Measurements from ENCODE around the gene ATAD1.

DNA sequence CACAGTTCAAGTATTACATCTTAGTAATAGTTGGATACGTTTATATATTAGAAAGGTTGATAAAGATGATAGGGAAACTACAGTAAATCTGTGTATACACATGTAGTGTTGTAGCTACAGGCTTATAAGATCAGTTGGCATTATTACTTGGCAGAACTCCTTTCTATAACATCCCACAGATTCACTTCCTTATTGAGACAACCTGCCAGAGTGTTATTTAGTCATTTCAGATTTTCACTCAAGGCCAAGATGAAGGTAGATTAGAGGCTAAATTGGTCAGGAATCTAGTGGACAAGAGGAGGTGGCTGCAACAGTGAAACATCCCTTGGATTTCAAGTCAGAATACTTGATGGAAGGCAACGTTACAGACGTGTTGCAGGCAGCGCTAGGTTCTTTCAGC, 95.3 kb downstream of the ATAD1 start:
- TF ChIP-seq MAFK (IDR thresholded peaks at IDR 0.05; ENCODE audit: low read depth, low read length) (no peak), POLR2A (IDR thresholded peaks at IDR 0.05; ENCODE audit: low read depth, low read length) (no peak), RCOR1 (IDR thresholded peaks at IDR 0.05; ENCODE audit: insufficient replicate concordance, low read length) (no peak), CHD1 (IDR thresholded peaks at IDR 0.05; ENCODE audit: low read depth, low read length) (no peak), RFX5 (IDR thresholded peaks at IDR 0.05; ENCODE audit: low read depth, low read length) (no peak), RAD21 (IDR thresholded peaks at IDR 0.05; ENCODE audit: low read length) (no peak), FOS (IDR thresholded peaks at IDR 0.05; ENCODE audit: low read depth, low read length) (no peak), BHLHE40 (IDR thresholded peaks at IDR 0.05; ENCODE audit: low read depth, low read length) (no peak)
- TF ChIP-seq, protein P1, sequence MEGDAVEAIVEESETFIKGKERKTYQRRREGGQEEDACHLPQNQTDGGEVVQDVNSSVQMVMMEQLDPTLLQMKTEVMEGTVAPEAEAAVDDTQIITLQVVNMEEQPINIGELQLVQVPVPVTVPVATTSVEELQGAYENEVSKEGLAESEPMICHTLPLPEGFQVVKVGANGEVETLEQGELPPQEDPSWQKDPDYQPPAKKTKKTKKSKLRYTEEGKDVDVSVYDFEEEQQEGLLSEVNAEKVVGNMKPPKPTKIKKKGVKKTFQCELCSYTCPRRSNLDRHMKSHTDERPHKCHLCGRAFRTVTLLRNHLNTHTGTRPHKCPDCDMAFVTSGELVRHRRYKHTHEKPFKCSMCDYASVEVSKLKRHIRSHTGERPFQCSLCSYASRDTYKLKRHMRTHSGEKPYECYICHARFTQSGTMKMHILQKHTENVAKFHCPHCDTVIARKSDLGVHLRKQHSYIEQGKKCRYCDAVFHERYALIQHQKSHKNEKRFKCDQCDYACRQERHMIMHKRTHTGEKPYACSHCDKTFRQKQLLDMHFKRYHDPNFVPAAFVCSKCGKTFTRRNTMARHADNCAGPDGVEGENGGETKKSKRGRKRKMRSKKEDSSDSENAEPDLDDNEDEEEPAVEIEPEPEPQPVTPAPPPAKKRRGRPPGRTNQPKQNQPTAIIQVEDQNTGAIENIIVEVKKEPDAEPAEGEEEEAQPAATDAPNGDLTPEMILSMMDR (conservative IDR thresholded peaks at IDR 0.05; ENCODE audit: low read depth, low read length) = no peak
- TF ChIP-seq, protein P2, sequence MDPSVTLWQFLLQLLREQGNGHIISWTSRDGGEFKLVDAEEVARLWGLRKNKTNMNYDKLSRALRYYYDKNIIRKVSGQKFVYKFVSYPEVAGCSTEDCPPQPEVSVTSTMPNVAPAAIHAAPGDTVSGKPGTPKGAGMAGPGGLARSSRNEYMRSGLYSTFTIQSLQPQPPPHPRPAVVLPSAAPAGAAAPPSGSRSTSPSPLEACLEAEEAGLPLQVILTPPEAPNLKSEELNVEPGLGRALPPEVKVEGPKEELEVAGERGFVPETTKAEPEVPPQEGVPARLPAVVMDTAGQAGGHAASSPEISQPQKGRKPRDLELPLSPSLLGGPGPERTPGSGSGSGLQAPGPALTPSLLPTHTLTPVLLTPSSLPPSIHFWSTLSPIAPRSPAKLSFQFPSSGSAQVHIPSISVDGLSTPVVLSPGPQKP (IDR thresholded peaks at IDR 0.05; ENCODE audit: borderline replicate concordance, low read depth, low read length) = no peak

Data from IMR-90 (cell line).